Measurements from ENCODE around the gene PVRIG. TPM values are rescaled to one million over a fixed set of nuclear protein-coding genes. Genes with fewer than 3 reads are reported as not detected.

The PVRIG gene
- total and polyA plus RNA-seq, 4 donors = 0.23 to 2.1 (median 0.25) TPM; not detected in 1

Other genes starting within 250 kb of the PVRIG start
- gene AZGP1, start 243.9 kb upstream of the PVRIG start, total RNA-seq = 1 to 10 TPM in 1 of 2 donors, under 1 TPM in 1; 0.63 to 1.3 TPM
- 1 to 10 TPM in 1 of 2 donors, under 1 TPM in 1; 0.13 to 3.5 TPM for gene AZGP1, start 243.9 kb upstream of the PVRIG start, polyA plus RNA-seq
- gene ZKSCAN1, start 204.4 kb upstream of the PVRIG start, total RNA-seq = 10 to 100 TPM; 57.9 to 80.9 TPM
- 10 to 100 TPM in 1 of 2 donors, 1 to 10 TPM in 1; 6.5 to 15.3 TPM for gene ZKSCAN1, start 204.4 kb upstream of the PVRIG start, polyA plus RNA-seq
- gene ZSCAN21, start 170.2 kb upstream of the PVRIG start, total RNA-seq = 10 to 100 TPM in 1 of 2 donors, 1 to 10 TPM in 1; 7.9 to 10.7 TPM
- 10 to 100 TPM in 1 of 2 donors, 1 to 10 TPM in 1; 7.0 to 10.3 TPM for gene ZSCAN21, start 170.2 kb upstream of the PVRIG start, polyA plus RNA-seq
- gene ZNF3, start 138.2 kb upstream of the PVRIG start, total RNA-seq = 10 to 100 TPM; 22.0 to 26.7 TPM
- 10 to 100 TPM in 1 of 2 donors, 1 to 10 TPM in 1; 6.3 to 24.1 TPM for gene ZNF3, start 138.2 kb upstream of the PVRIG start, polyA plus RNA-seq
- gene COPS6, start 131.0 kb upstream of the PVRIG start, total RNA-seq = 10 to 100 TPM; 79.7 to 81.0 TPM
- 100 to 1,000 TPM in 1 of 2 donors, 10 to 100 TPM in 1; 73.9 to 132 TPM for gene COPS6, start 131.0 kb upstream of the PVRIG start, polyA plus RNA-seq
- 10 to 100 TPM; 27.1 to 45.8 TPM for gene MCM7, start 118.6 kb upstream of the PVRIG start, total RNA-seq
- gene MCM7, start 118.6 kb upstream of the PVRIG start, polyA plus RNA-seq = 10 to 100 TPM; 47.2 to 90.8 TPM
- 10 to 100 TPM; 14.9 to 20.5 TPM for gene AP4M1, start 118.3 kb upstream of the PVRIG start, total RNA-seq
- 10 to 100 TPM in 1 of 2 donors, 1 to 10 TPM in 1; 8.1 to 60.9 TPM for gene AP4M1, start 118.3 kb upstream of the PVRIG start, polyA plus RNA-seq
- gene TAF6, start 100.6 kb upstream of the PVRIG start, total RNA-seq = 10 to 100 TPM; 31.7 to 38.7 TPM
- 10 to 100 TPM; 24.2 to 39.3 TPM for gene TAF6, start 100.6 kb upstream of the PVRIG start, polyA plus RNA-seq
- gene CNPY4, start 100.3 kb upstream of the PVRIG start, total RNA-seq = 10 to 100 TPM; 14.0 to 29.5 TPM
- 10 to 100 TPM; 17.2 to 35.0 TPM for gene CNPY4, start 100.3 kb upstream of the PVRIG start, polyA plus RNA-seq
- 1 to 10 TPM; 1.8 to 1.9 TPM for gene MBLAC1, start 93.0 kb upstream of the PVRIG start, total RNA-seq
- 1 to 10 TPM; 1.4 to 2.3 TPM for gene MBLAC1, start 93.0 kb upstream of the PVRIG start, polyA plus RNA-seq
- gene LAMTOR4, start 71.0 kb upstream of the PVRIG start, total RNA-seq = 100 to 1,000 TPM in 1 of 2 donors, 10 to 100 TPM in 1; 80.2 to 104 TPM
- 100 to 1,000 TPM; 267 to 310 TPM for gene LAMTOR4, start 71.0 kb upstream of the PVRIG start, polyA plus RNA-seq
- gene TRAPPC14, start 61.2 kb upstream of the PVRIG start, total RNA-seq = 10 to 100 TPM; 16.5 to 17.4 TPM
- 10 to 100 TPM in 1 of 2 donors, 1 to 10 TPM in 1; 3.6 to 28.2 TPM for gene TRAPPC14, start 61.2 kb upstream of the PVRIG start, polyA plus RNA-seq
- gene GAL3ST4, start 51.3 kb upstream of the PVRIG start, total RNA-seq = 10 to 100 TPM in 1 of 2 donors, 1 to 10 TPM in 1; 4.4 to 14.9 TPM
- gene GAL3ST4, start 51.3 kb upstream of the PVRIG start, polyA plus RNA-seq = 10 to 100 TPM in 1 of 2 donors, 1 to 10 TPM in 1; 5.8 to 12.5 TPM
- gene GPC2, start 42.6 kb upstream of the PVRIG start, total RNA-seq = 1 to 10 TPM in 1 of 2 donors, under 1 TPM in 1; 0.78 to 3.7 TPM
- 1 to 10 TPM in 1 of 2 donors, under 1 TPM in 1; 0.63 to 1.2 TPM for gene GPC2, start 42.6 kb upstream of the PVRIG start, polyA plus RNA-seq
- gene STAG3, start 42.0 kb upstream of the PVRIG start, total RNA-seq = 1 to 10 TPM in 1 of 2 donors, under 1 TPM in 1; 0.96 to 1.5 TPM
- 1 to 10 TPM in 1 of 2 donors, under 1 TPM in 1; 0.13 to 1.7 TPM for gene STAG3, start 42.0 kb upstream of the PVRIG start, polyA plus RNA-seq
- not detected for gene SPDYE3, start 87.8 kb downstream of the PVRIG start, total RNA-seq
- not detected for gene SPDYE3, start 87.8 kb downstream of the PVRIG start, polyA plus RNA-seq
- 10 to 100 TPM; 30.7 to 51.2 TPM for gene PILRB, start 138.2 kb downstream of the PVRIG start, total RNA-seq
- gene PILRB, start 138.2 kb downstream of the PVRIG start, polyA plus RNA-seq = 100 to 1,000 TPM in 1 of 2 donors, 10 to 100 TPM in 1; 13.9 to 186 TPM
- gene PILRA, start 153.5 kb downstream of the PVRIG start, total RNA-seq = 10 to 100 TPM; 11.2 to 21.5 TPM
- 10 to 100 TPM in 1 of 2 donors, 1 to 10 TPM in 1; 5.8 to 10.6 TPM for gene PILRA, start 153.5 kb downstream of the PVRIG start, polyA plus RNA-seq
- gene ZCWPW1, start 208.8 kb downstream of the PVRIG start, total RNA-seq = 1 to 10 TPM; 2.2 to 4.4 TPM
- gene ZCWPW1, start 208.8 kb downstream of the PVRIG start, polyA plus RNA-seq = 10 to 100 TPM in 1 of 2 donors, 1 to 10 TPM in 1; 4.0 to 18.7 TPM
- gene MEPCE, start 209.9 kb downstream of the PVRIG start, total RNA-seq = 10 to 100 TPM; 26.3 to 31.8 TPM
- gene MEPCE, start 209.9 kb downstream of the PVRIG start, polyA plus RNA-seq = 10 to 100 TPM; 13.0 to 27.2 TPM
- 10 to 100 TPM; 24.7 to 29.7 TPM for gene PPP1R35, start 216.5 kb downstream of the PVRIG start, total RNA-seq
- 10 to 100 TPM; 16.0 to 69.5 TPM for gene PPP1R35, start 216.5 kb downstream of the PVRIG start, polyA plus RNA-seq
- gene SPACDR, start 244.3 kb downstream of the PVRIG start, total RNA-seq = 1 to 10 TPM; 1.0 to 2.0 TPM
- gene SPACDR, start 244.3 kb downstream of the PVRIG start, polyA plus RNA-seq = under 1 TPM in 1 of 2 donors, not detected in 1; 0.31 TPM